ENCODE results near the gene TBC1D3B.
"Not testable (repeated sequence)": the region's sequence is repeated elsewhere in the genome, so short reads cannot be mapped to it uniquely, and the experiment has no call there.

Gene TBC1D3B

DNA sequence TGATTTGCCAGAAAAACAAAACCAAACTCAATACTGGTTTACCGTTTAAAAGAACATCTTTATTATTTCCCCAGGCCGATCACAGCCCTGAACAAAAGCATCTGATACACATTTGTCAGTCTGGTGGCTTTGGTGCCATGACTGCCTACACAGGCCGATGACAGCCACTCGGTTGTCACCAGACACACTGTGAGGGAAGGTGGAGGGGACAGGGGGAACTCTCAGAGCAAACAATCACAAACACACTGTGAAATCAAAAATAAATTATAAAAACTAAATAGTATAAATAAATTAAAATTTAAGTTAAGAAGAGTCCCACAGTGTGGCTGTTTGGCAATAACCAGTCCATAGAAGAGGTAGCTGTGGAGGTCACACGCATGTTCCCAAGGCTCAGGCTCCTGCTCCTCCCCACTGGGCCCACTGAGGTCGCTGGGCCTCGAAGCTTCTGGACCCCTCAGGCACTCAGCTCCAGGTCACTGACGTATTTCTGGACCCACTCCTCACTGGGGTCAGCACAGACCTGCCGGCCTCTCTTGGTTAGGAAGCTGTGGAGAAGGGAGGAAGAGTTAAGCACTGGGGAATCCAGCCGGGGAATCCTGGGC lies 18.5 kb upstream of the TBC1D3B start:
- H3K79me2 ChIP-seq (ENCODE audit: control insufficient read depth, insufficient read depth, low read length, poor library complexity); H3K9ac ChIP-seq (ENCODE audit: low read length); H3K9me3 ChIP-seq (ENCODE audit: insufficient read depth, low read depth, low read length); H2AK5ac ChIP-seq (ENCODE audit: low read length); H2AFZ ChIP-seq (ENCODE audit: insufficient read depth, low read length, poor library complexity); H3K4me3 ChIP-seq (ENCODE audit: low read depth, low read length); DNase-seq; H2BK5ac ChIP-seq (ENCODE audit: low read depth, low read length, poor library complexity); H3K27ac ChIP-seq (ENCODE audit: low read depth, low read length); H4K12ac ChIP-seq (ENCODE audit: low read depth, low read length); H2BK120ac ChIP-seq (ENCODE audit: insufficient read depth, low read length, poor library complexity); H3K18ac ChIP-seq (ENCODE audit: low read length); H3K79me1 ChIP-seq (ENCODE audit: low read length); H3K23ac ChIP-seq (ENCODE audit: low read length); H3K27me3 ChIP-seq (ENCODE audit: insufficient read depth, low read length); H4K91ac ChIP-seq (ENCODE audit: low read depth, low read length); H2BK12ac ChIP-seq (ENCODE audit: low read length); H3K14ac ChIP-seq (ENCODE audit: low read length); H3K4me2 ChIP-seq (ENCODE audit: low read length); H3K4ac ChIP-seq (ENCODE audit: low read depth, low read length); H3K36me3 ChIP-seq (ENCODE audit: control insufficient read depth in 1 of 2, insufficient read depth in 2 of 2, low read length in 2 of 2): not testable (repeated sequence)
- no CpG with 5 or more reads among the region's 10 CpGs for WGBS (ENCODE audit: extremely low coverage, insufficient coverage, insufficient read length)
- peaks cover 10% of the 10 kb centered on the region in 2 experiments for H3K4me1 ChIP-seq (ENCODE audit: control insufficient read depth in 1 of 2, insufficient read depth in 2 of 2, low read length in 2 of 2)
- peak overlapping the region; percentile 2 for H4K8ac ChIP-seq (ENCODE audit: low read depth, low read length)

DNA sequence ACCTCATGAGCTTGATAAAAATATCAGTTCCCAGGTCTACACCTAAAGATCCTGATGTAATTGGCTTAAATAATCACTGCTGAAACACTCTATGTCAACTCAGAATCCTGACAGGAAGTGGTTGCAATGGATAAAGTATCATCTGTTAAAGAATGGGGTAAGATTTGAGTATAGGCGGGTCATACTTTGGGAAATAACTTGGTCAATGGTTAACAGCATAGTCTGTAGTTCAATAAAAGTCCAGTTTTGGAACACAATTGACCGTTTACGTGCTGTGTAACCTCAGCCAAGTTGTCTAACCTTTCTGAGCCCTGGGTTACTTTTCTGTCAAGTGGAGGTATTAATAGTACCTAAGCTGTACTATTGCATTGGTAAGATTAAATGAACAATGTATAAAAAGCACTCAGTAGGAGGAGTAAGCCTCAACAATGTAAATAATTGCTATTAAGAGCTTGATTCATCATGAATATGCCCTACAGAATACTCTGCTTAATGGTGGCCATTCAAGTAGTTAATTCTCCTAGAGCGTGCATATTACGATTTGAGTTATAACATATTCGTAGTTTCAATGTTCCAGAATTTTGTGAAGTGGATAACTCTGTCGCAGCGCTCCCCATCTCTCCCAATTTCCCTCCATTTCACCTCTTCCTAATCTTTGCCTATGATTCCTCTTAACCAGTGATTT lies 17.9 kb upstream of the TBC1D3B start:
- not testable (repeated sequence) for H3K9ac ChIP-seq (ENCODE audit: low read length); H3K14ac ChIP-seq (ENCODE audit: low read length); H2AFZ ChIP-seq (ENCODE audit: insufficient read depth, low read length, poor library complexity); H4K91ac ChIP-seq (ENCODE audit: low read depth, low read length); H3K18ac ChIP-seq (ENCODE audit: low read length); H3K23ac ChIP-seq (ENCODE audit: low read length); H3K27ac ChIP-seq (ENCODE audit: low read depth, low read length); H3K27me3 ChIP-seq (ENCODE audit: insufficient read depth, low read length); H4K12ac ChIP-seq (ENCODE audit: low read depth, low read length); H2BK12ac ChIP-seq (ENCODE audit: low read length); H3K79me1 ChIP-seq (ENCODE audit: low read length); H3K4ac ChIP-seq (ENCODE audit: low read depth, low read length); H2BK5ac ChIP-seq (ENCODE audit: low read depth, low read length, poor library complexity); H3K79me2 ChIP-seq (ENCODE audit: control insufficient read depth, insufficient read depth, low read length, poor library complexity); H3K36me3 ChIP-seq (ENCODE audit: control insufficient read depth in 1 of 2, insufficient read depth in 2 of 2, low read length in 2 of 2); H2AK5ac ChIP-seq (ENCODE audit: low read length); H2BK120ac ChIP-seq (ENCODE audit: insufficient read depth, low read length, poor library complexity); H4K8ac ChIP-seq (ENCODE audit: low read depth, low read length); H3K9me3 ChIP-seq (ENCODE audit: insufficient read depth, low read depth, low read length); DNase-seq; H3K4me3 ChIP-seq (ENCODE audit: low read depth, low read length); H3K4me2 ChIP-seq (ENCODE audit: low read length)
- WGBS (ENCODE audit: extremely low coverage, insufficient coverage, insufficient read length): no CpG with 5 or more reads among the region's 8 CpGs
- peaks cover 10% of the 10 kb centered on the region in 2 experiments for H3K4me1 ChIP-seq (ENCODE audit: control insufficient read depth in 1 of 2, insufficient read depth in 2 of 2, low read length in 2 of 2)

DNA sequence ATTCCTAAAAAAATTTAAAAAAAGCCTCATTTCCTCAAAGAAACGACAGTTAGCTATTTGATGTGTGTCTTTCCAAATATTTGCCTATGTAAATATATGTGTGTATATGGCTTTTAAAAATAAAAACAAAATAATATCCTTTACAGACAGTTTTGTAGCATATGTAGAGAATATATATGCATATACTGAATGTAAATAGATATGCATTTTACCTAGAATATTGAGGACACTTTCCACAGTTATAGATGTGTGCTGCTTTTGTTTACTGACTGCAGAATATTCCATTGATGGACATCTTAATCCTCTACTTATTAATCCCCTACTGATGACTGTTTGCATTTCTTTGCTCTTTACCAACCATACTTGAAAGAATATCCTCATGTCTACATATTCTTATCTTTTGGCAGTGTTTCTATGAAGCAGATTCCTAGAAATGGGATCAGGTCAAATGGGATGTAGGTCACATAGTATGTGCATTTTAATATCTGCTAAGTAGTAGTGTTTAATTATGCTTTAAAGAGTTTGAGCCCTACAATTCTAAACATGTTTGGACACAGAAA lies 16.9 kb upstream of the TBC1D3B start:
- Histone ChIP-seq H3K4me1 (ENCODE audit: control insufficient read depth in 1 of 2, insufficient read depth in 2 of 2, low read length in 2 of 2) (peaks cover 10% of the 10 kb centered on the region in 2 experiments), H3K4me2 (ENCODE audit: low read length) (no peak overlapping the region), H3K4ac (ENCODE audit: low read depth, low read length) (no peak overlapping the region), H3K14ac (ENCODE audit: low read length) (no peak overlapping the region), H2AK5ac (ENCODE audit: low read length) (no peak overlapping the region), H3K9ac (ENCODE audit: low read length) (no peak overlapping the region), H4K12ac (ENCODE audit: low read depth, low read length) (no peak overlapping the region), H4K91ac (ENCODE audit: low read depth, low read length) (no peak overlapping the region), H3K79me1 (ENCODE audit: low read length) (peaks cover 2% of the 10 kb centered on the region), H2AFZ (ENCODE audit: insufficient read depth, low read length, poor library complexity) (no peak overlapping the region), H2BK12ac (ENCODE audit: low read length) (no peak overlapping the region), H4K8ac (ENCODE audit: low read depth, low read length) (no peak overlapping the region), H3K27ac (ENCODE audit: low read depth, low read length) (no peak overlapping the region), H3K4me3 (ENCODE audit: low read depth, low read length) (no peak overlapping the region), H2BK120ac (ENCODE audit: insufficient read depth, low read length, poor library complexity) (no peak overlapping the region), H3K79me2 (ENCODE audit: control insufficient read depth, insufficient read depth, low read length, poor library complexity) (no peaks in the 10 kb centered on the region), H2BK5ac (ENCODE audit: low read depth, low read length, poor library complexity) (no peak overlapping the region), H3K9me3 (ENCODE audit: insufficient read depth, low read depth, low read length) (no peaks in the 10 kb centered on the region), H3K23ac (ENCODE audit: low read length) (no peak overlapping the region), H3K27me3 (ENCODE audit: insufficient read depth, low read length) (no peaks in the 10 kb centered on the region), H3K18ac (ENCODE audit: low read length) (no peak overlapping the region), H3K36me3 (ENCODE audit: control insufficient read depth in 1 of 2, insufficient read depth in 2 of 2, low read length in 2 of 2) (no peaks in the 10 kb centered on the region)
- no peak for DNase-seq
- no CpG with 5 or more reads among the region's 1 CpG for WGBS (ENCODE audit: extremely low coverage, insufficient coverage, insufficient read length)

DNA sequence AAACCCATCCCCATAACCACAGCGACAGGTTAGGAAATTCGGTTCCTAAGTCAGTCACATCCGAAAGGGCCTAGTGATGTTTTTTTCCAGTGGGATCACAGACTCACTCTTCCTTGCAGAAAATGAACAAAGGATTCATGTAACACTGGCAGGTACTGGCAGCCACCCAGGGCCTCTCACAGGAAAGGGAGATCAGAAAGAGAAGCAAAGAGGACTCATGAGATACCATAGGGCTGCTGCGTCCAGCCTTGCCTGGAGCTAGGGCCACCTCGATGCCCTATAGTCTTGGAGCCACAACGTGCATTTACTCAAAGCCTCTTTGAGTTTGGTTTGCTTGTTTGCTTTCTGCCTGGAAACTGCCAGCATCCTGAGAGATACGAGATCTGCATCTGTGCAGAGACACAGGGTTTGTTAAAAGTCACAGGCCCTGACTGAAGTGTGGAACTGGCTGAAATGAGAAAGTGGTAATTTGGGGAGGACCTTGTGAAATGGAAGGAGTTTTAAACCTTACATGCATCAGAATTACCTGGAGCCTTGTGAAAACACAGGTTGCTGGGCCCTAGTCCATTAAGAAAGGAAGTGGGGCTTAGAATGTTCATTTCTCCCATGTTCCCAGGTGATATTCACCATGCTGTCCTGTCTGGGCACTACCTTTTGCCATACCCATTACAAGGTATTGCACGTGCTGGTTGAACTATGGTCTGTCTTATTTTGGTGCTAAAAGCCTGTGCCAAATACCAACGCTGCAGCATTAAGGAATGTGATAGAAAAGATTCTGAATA lies 14.3 kb upstream of the TBC1D3B start:
- H3K36me3 ChIP-seq (ENCODE audit: control insufficient read depth in 1 of 2, insufficient read depth in 2 of 2, low read length in 2 of 2); H3K9ac ChIP-seq (ENCODE audit: low read length); H2BK5ac ChIP-seq (ENCODE audit: low read depth, low read length, poor library complexity); H4K91ac ChIP-seq (ENCODE audit: low read depth, low read length); H3K27ac ChIP-seq (ENCODE audit: low read depth, low read length); H2AFZ ChIP-seq (ENCODE audit: insufficient read depth, low read length, poor library complexity); DNase-seq; H3K14ac ChIP-seq (ENCODE audit: low read length); H3K79me2 ChIP-seq (ENCODE audit: control insufficient read depth, insufficient read depth, low read length, poor library complexity); H3K27me3 ChIP-seq (ENCODE audit: insufficient read depth, low read length); H3K4me1 ChIP-seq (ENCODE audit: control insufficient read depth in 1 of 2, insufficient read depth in 2 of 2, low read length in 2 of 2); H2BK120ac ChIP-seq (ENCODE audit: insufficient read depth, low read length, poor library complexity); H3K79me1 ChIP-seq (ENCODE audit: low read length); H2BK12ac ChIP-seq (ENCODE audit: low read length); H3K4me3 ChIP-seq (ENCODE audit: low read depth, low read length); H4K12ac ChIP-seq (ENCODE audit: low read depth, low read length); H3K4me2 ChIP-seq (ENCODE audit: low read length); H3K18ac ChIP-seq (ENCODE audit: low read length); H3K9me3 ChIP-seq (ENCODE audit: insufficient read depth, low read depth, low read length); H3K23ac ChIP-seq (ENCODE audit: low read length); H4K8ac ChIP-seq (ENCODE audit: low read depth, low read length); H3K4ac ChIP-seq (ENCODE audit: low read depth, low read length): not testable (repeated sequence)
- peak overlapping the region; percentile 59 for H2AK5ac ChIP-seq (ENCODE audit: low read length)
- WGBS (ENCODE audit: extremely low coverage, insufficient coverage, insufficient read length): no CpG with 5 or more reads among the region's 9 CpGs
